Activated T-cell treated with anti-CD3 and anti-CD28 coated beads for 48 hours (primary cell): Measurements from ENCODE around the gene MBD3L2.
"Not testable (repeated sequence)": the region's sequence is repeated elsewhere in the genome, so short reads cannot be mapped to it uniquely, and the experiment has no call there.

Experiments used
- DNase-seq: peaks from one replicate; pipeline ENCODE4 v3.0.0-alpha.2; 2020; ENCODE audit warnings: low read depth

The MBD3L2 gene

DNA sequence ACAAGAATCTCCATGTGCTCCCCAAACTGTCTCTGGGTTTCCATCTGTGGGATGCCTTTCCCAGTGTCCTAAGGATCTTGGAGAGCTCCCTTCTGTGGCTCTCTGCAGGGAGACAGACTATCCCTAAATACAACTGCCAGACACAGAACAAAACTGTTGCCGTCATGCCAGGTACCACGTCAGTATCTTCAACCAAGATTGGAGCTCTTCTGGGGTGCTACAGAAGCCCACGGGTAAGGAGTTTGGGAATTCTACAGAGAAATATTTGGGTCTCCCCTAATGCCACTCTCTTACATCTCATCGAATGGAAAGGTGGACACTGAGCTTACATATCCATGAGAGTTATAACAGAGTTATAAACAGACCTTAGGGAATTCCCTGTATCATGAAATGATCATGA, 14.2 kb downstream of the MBD3L2 start:
- DNase-seq, result no peak

DNA sequence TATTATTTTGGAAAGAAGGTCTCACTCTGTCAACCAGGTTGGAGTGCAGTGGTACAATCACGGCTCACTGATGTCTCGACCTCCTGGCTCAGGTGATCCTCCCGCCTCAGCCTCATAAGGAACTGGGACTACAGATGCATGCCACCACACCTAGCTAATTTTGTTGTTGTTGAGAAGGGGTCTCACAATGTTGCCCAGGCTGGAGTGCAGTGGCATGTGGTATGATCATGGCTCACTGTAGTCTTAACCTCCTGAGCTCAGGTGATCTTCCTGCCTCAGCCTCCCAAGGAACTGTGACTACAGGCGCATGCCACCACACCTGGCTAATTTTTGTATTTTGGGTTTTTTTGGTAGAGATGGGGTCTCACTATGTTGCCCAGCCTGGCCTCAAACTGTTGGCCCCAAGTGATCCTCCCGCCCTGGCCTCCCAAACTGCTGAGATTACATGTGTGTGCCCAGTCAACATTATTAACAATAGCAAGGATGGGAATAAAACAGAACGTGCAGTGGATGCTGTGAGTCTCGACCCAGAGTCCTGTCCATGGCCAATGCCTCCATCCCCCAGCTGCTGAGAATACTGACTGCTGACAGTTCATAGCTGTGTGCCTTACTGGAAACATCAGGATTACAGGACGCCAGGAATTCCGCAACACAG, 14.8 kb downstream of the MBD3L2 start:
- DNase-seq, result no peak

DNA sequence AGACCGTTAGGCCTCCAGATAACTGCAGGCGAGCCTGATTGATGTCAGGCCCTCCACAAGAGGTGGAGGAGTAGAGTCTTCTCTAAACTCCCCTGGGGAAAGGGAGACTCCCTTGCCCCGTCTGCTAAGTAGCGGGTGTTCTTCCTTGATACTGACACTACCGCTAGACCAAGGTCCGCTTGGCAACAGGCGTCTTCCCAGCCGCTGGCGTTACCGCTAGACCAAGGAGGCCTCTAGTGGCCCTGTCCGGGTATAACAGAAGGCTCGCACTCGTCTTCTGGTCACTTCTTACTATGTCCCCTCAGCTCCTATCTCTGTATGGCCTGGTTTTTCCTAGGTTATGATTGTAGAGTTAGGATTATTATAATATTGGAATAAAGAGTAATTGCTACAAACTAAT, 18.0 kb downstream of the MBD3L2 start:
- DNase-seq, result not testable (repeated sequence)

DNA sequence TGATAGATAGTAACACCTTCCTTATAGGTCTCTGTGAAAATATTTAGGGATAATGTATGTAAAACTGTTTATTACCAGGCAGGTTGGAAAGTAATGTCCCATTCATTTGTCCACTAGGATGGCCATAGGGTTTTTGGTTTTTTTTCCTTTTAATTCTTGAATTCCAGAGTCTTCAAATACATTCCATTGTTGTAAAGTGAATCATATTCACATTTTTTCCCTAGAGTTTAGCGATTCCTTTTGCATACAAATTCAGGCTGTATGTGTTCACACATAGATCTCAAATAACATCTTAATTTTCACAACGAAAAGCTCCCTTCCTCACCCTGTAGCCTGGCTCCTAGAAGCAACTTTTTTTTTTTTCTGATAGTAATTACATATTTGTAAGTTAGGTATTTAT, 18.6 kb downstream of the MBD3L2 start:
- no peak for DNase-seq

DNA sequence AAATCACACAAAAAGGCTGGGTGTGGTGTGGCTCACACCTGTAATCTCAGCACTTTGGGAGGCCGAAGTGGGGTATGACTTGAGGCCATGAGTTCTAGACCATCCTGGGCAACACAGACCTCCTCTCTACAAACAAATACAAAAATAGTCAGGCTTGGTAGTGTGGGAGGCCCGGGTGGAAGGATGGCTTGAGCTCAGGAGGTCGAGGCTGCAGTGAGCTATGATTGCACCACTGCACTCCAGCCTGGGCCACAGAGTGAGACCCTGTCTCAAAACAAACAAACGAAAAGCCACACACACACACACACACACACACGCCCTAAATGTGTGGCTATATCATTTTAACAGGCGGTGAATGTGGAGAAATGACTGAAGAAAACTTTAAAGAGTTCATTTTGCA, 19.5 kb downstream of the MBD3L2 start:
- DNase-seq, result no peak

DNA sequence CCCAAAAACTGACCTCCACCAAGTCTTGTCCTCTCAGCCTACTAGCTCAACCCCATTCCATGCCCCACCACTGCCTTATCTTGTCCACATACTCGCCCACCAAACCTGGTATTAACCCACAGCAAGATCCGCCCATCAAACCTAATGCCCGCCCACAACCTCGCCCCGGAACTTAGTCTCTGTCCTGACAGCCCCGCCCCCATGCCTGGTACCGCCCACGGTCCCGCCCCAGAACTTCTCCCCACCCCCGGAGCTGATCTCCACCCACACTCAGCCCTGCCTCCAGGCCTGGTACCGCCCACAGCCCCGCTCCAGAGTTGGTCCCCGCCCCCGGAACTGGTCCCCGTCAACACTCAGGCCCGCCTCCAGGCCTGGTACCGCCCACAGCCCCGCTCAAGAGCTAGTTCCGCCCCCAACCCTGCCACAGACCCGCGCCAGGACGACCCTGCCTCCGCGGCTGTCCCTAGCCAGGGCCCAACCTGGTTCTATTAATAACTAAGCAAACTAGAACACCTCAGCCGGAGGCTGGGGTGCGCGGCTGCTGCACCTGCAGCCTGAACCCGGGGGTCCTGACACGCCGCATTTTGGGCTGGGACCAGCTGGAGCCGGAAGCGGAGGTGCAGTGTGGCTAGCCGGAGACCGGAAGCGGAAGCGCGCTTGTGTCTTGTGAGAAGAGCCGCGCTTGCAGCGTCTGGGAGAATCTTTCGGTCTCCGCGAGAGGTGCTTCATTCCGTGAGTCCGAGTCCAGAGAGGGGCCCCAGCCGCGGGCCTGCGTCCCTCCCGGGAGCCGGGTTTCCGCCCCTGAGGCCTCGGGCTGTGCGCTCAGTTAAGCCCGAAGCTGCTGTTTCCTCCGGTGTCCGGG, 20.2 kb downstream of the MBD3L2 start, which contains the start of gene ZNF557:
TSS of gene ZNF557 (plus strand) at position 662 of the 862 bp plus-strand sequence. CDS start 5,372 bp downstream, outside the sequence.
- peak; percentile 95 for DNase-seq

DNA sequence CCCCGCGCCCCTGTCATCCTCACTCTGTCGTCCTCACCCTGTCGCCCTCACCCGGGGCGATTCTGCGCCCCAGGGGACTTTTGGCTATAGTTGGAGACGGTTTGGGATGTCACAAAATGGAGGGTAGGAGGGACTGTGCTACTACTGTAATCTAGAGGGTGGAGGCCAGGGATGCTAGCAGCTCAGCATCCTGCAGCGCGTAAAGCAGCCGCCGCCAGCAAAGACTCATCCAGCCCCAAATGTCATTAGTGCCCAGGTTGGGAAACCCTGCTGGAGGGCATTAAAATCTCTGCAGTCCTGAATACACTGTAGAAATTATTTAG, 20.7 kb downstream of the MBD3L2 start:
- no peak for DNase-seq

DNA sequence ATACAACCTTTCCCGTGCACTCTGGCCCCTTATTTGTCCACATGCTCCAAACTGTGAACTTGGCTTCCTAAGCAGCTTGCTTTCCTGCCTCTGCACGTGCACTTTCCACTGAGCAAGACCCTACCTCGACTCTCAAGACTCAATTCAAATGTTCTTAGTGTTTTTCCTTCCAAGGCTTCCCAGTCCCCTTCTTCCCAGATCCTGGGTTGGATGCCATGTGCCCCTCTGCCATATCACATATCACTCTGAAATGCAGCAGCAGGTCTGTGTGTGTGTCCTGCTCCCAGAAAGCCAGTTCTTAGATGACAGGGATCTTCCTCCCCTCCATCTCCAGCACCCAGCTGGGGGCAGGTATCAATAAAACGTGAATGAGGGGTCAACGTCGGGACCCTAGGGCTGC, 23.4 kb downstream of the MBD3L2 start:
- DNase-seq, result no peak

DNA sequence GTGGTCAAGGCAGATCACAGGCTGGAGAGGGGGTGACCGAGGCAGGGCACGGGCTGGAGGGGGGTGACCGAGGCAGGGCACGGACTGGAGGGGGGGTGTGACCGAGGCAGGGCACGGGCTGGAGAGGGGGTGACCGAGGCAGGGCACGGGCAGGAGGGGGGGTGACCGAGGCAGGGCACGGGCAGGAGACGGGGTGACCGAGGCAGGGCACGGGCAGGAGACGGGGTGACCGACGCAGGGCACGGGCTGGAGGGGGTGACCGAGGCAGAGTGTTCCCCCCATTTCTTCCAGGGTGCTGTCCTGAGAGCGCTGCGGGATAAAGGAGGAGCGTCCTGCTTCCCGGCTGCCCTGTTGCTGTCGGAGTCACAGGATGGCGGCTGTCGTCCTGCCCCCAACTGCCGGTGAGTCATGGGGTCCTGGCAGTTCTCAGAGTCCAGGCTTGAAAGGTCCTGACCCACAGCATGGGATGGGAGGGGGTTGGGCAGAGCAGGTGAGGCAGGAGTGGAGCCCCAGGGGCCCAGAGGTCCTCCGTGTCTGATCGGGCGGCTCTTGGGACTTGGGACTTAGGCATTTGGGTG, 25.7 kb downstream of the MBD3L2 start:
- DNase-seq, result no peak

DNA sequence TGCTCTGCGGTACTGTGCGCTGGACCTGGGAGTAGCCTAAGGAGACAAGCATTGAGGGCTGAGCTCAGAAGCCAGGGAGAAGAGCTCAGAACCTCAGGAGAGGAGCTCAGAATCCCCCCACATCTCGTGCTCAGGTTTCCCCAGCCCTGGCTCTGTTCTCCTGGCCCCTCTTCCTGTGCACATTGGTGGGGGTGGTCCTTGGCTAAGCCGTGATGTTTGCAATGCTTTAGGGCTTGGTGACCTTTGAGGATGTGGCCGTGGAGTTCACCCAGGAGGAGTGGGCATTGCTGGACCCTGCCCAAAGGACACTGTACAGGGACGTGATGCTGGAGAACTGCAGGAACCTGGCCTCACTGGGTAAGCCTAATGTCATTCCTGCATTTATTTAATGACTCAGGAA, 27.0 kb downstream of the MBD3L2 start:
- no peak for DNase-seq

DNA sequence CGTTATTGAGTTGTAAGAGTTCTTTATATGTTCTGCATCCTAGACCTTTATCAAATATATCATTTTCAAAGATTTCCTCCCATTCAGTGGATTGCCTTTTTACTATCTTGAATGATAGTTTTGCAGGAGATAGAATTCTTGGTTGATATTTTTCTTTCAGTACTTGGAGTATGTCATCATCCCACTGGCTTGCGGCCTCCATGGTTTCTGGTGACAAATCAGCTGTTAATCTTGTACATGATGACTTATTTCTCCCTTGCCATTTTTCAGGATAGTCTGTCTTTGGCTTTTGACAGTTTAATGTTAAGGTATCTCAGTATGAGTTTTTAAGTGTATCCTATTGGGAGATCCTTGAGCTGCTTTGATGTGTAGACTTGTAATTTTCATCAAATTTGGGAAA, 28.9 kb downstream of the MBD3L2 start:
- no peak for DNase-seq

DNA sequence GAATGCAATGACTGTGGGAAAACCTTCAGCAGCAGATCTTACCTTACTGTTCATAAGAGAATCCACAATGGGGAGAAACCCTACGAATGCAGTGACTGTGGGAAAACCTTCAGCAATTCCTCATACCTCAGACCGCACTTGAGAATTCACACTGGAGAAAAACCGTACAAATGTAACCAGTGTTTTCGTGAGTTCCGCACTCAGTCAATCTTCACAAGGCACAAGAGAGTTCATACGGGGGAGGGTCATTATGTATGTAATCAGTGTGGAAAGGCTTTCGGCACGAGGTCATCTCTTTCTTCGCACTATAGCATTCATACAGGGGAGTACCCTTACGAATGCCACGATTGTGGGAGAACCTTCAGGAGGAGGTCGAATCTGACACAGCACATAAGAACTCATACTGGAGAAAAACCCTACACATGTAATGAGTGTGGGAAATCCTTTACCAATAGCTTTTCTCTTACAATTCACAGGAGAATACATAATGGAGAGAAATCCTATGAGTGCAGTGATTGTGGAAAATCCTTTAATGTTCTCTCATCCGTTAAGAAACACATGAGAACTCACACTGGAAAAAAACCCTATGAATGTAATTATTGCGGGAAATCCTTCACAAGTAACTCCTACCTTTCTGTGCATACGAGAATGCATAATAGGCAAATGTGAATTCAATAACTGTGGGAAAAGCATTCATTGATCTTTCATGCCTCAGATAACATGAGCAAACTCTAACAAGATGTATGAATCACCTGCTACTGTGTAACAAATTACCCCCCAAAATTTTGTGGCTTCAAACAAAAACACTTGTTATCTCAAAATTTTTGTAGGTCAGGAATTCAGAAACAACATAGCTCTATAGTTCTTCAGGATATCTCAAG, 34.2 kb downstream of the MBD3L2 start:
- DNase-seq, result no peak

DNA sequence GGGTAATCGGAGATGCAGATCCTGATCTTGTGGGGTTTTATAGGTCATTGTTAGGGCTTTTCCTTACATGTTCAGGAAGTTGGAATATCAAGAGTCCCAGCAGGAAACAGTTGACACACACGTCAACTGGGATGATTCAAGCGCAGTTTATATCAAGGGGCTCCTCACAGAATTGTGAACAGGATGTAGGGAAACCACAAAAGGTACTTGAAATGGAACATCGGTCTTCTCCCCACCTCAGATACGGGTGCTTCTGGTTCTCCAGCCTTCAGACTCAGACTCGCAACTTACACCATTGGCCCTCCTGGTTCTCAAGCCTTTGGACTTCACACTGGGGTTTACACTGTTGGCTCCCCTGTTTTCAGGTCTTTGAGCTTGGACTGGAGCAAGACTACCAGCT, 39.9 kb downstream of the MBD3L2 start:
- DNase-seq, result no peak

DNA sequence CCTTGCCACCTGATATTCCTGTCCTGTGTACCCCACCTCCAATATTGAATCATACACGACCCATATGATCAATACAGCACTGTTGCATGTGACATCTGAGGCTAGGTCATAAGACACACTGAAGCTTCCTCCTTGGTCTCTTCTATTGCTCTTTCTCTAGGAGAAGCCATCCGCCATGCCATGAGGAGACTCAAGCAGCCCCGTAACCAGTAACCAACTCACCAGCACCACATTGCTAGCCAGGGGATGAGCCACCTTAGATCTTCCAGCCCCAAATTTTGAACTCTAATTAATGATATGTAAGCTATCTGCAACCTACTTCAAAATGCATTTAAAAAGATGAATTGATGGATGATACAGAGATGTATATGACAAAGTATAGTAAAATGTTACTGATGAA, 49.0 kb downstream of the MBD3L2 start:
- DNase-seq, result no peak

DNA sequence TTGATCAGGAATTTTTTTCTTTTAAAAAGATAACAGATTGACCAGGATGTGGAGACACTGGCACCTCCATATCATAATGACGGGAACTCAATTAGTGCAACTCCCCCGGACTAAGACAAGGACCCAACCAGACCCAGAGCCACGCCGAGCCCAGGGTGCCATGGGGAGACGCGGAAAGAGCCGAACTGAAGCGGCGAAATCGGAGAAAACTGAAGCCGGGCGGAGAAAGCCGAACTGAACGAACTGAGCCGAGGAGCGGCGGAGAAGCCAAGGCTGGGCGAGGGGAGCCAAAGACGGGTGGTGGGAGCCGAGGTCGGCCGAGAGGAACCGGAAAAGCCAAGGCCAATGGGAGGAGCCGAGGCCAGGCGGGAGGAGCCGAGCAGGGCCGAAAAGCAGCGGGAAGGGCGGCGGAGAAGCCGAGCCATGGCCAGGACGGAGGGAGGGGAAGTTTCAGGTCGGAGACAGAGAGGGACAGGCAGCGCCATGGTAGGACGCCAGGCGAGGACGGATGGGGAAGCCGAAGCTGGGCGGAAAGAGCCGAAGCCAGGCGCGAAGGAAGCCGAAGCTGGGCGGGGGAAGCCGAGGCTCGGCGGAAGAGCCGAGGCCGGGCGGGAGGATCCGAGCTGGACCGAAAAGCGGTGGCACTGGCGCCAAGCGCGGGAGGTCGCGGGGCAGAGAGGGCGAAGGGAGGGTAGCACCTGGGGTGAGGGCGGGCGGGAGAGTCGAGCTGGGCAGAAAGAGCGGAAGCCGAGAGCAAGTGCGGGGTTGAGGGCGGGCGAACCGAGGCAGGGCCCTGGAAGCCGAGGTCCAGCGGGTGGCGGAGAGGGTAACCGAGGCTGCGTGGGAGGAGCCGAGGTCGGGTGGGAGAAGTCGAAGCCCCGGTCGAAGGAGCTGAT, 49.8 kb downstream of the MBD3L2 start:
- DNase-seq, result peak; percentile 86

DNA sequence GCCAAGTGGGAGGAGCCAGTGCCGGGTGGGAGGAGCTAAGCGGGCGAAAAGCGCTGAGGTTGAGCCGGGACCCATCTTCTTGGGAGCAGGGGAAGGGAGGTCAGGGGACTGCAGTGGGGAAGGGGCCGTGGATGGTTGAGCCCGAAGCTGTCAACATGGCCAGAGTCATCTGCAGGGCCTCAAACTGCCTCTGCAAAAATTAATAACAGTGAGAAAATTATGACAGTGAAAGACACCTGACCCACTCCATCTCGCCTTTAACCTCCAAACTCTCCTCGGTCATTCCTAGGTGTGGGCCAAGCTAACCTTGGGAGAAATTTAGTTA, 50.4 kb downstream of the MBD3L2 start:
- DNase-seq, result no peak
